Endothelial cell of umbilical vein (primary cell): Measurements from ENCODE around the gene SYN1. TPM values are rescaled to one million over a fixed set of nuclear protein-coding genes. Genes with fewer than 3 reads are reported as not detected.

Experiments
- BruUV-seq: library from RNA; stranded (reverse); fragments of 400-500 nt; replicated peaks from 2 replicates; lab custom pipeline; 2021; lab: Mats Ljungman, UMichigan
- CTCF ChIA-PET: fragments of 300-600, 350-600 bp; sonication (Branson Sonifier 250); formaldehyde crosslinking; loops from one replicate; lab custom pipeline; 2021; ENCODE audit warnings: antibody characterized with exemption, inconsistent platforms; lab: Charles Lee
- POLR2A ChIA-PET: fragments of 300-600, 350-600 bp; sonication (Branson Sonifier 250); formaldehyde crosslinking; loops from one replicate; lab custom pipeline; 2021; ENCODE audit warnings: antibody characterized with exemption, inconsistent platforms; lab: Charles Lee
- DNase-seq: peaks from one replicate; pipeline ENCODE4 v3.0.0-alpha.2; 2011; ENCODE audit warnings: low read depth, low spot score
- FAIRE-seq: peaks from 2 replicates; lab custom pipeline; 2011; peaks lifted over from hg19 to GRCh38; lab: Jason Lieb, UNC
- H2AFZ ChIP-seq: 2 replicates; pipeline ENCODE4 v1.6.0; 2012; ENCODE audit warnings: low read depth, low read length, control low read depth, inconsistent platforms
- H3K27ac ChIP-seq: 2 replicates; pipeline ENCODE4 v1.5.1; 2011; ENCODE audit warnings: low read depth, mild to moderate bottlenecking, control low read depth, low read length, moderate library complexity; ENCODE audit not compliant: insufficient read depth
- H3K27me3 ChIP-seq, 2 experiments: 2 replicates each; pipeline versions ENCODE4 v1.6.0 to v1.6.1; 2011; ENCODE audit warnings: low read length in 2 of 2, mixed read lengths in 1 of 2; ENCODE audit not compliant: control insufficient read depth in 2 of 2, insufficient read depth in 2 of 2
- H3K36me3 ChIP-seq, 2 experiments: 2 replicates in 1 of 2; 3 replicates in 1 of 2; pipeline ENCODE4 v1.5.1; 2011; ENCODE audit warnings: low read length in 2 of 2, mild to moderate bottlenecking in 1 of 2, moderate library complexity in 1 of 2; ENCODE audit not compliant: control insufficient read depth in 2 of 2, insufficient read depth in 2 of 2; ENCODE audit errors: extremely low read depth in 1 of 2
- H3K4me1 ChIP-seq: 3 replicates; pipeline ENCODE4 v1.5.1; 2011; ENCODE audit warnings: mild to moderate bottlenecking, low read length; ENCODE audit not compliant: control insufficient read depth, insufficient read depth; ENCODE audit errors: extremely low read depth
- H3K4me2 ChIP-seq: 2 replicates; pipeline ENCODE4 v1.6.1; 2011; ENCODE audit warnings: low read length, control low read depth, mixed read lengths; ENCODE audit not compliant: insufficient read depth
- H3K4me3 ChIP-seq, 3 experiments: fragments of 200-600 bp in 1 of 3; sonication (generic), shearing (Covaris generic) in 1 of 3; replicated peaks in 1 of 3; 2 replicates each; pipeline ENCODE4 v1.5.1; 2011 to 2016; ENCODE audit warnings: control low read depth in 3 of 3, low read length in 3 of 3, mild to moderate bottlenecking in 2 of 3, inconsistent platforms in 1 of 3, low read depth in 1 of 3, moderate library complexity in 1 of 3; ENCODE audit not compliant: insufficient read depth in 1 of 3
- H3K79me2 ChIP-seq: 2 replicates; pipeline ENCODE4 v1.6.0; 2012; ENCODE audit warnings: low read length, inconsistent platforms; ENCODE audit not compliant: control insufficient read depth, insufficient read depth
- H3K9ac ChIP-seq: replicated peaks from 2 replicates; pipeline ENCODE3; 2011; ENCODE audit warnings: low read length, control low read depth; ENCODE audit not compliant: insufficient read depth; ENCODE audit errors: extremely low read depth
- H3K9me1 ChIP-seq: replicated peaks from 3 replicates; pipeline ENCODE4 v1.6.0; 2011; ENCODE audit warnings: mild to moderate bottlenecking, low read length; ENCODE audit not compliant: control insufficient read depth, insufficient read depth; ENCODE audit errors: extremely low read depth
- H3K9me3 ChIP-seq: replicated peaks from 2 replicates; pipeline ENCODE4 v1.5.1; 2012; ENCODE audit warnings: low read length, inconsistent platforms; ENCODE audit not compliant: control insufficient read depth, insufficient read depth
- H4K20me1 ChIP-seq: replicated peaks from 2 replicates; pipeline ENCODE3; 2011; ENCODE audit warnings: mild to moderate bottlenecking, low read length; ENCODE audit not compliant: control insufficient read depth, insufficient read depth; ENCODE audit errors: extremely low read depth
- EZH2 ChIP-seq: IDR thresholded peaks from 2 replicates; pipeline ENCODE4 v1.6.1; 2012; ENCODE audit warnings: borderline replicate concordance, low read depth, mild to moderate bottlenecking, moderate library complexity, low read length, inconsistent platforms; ENCODE audit not compliant: severe bottlenecking
- FOS ChIP-seq: IDR thresholded peaks from 2 replicates; pipeline ENCODE4 v1.6.1; 2011; ENCODE audit warnings: mild to moderate bottlenecking, low read length, moderate library complexity, borderline replicate concordance; ENCODE audit not compliant: insufficient read depth
- GATA2 ChIP-seq: IDR thresholded peaks from 2 replicates; pipeline ENCODE4 v1.7.0; 2011; ENCODE audit warnings: low read depth, mild to moderate bottlenecking, moderate library complexity, mixed read lengths, low read length; ENCODE audit not compliant: insufficient read length, insufficient read depth
- JUN ChIP-seq: IDR thresholded peaks from 2 replicates; pipeline ENCODE4 v1.6.1; 2011; ENCODE audit warnings: borderline replicate concordance, low read depth; ENCODE audit not compliant: insufficient read length, insufficient read depth
- MAX ChIP-seq: IDR thresholded peaks from 2 replicates; pipeline ENCODE4 v1.6.1; 2011; ENCODE audit not compliant: insufficient read depth, insufficient read length
- MYC ChIP-seq: IDR thresholded peaks from one replicate; pipeline ENCODE4 v1.6.1; 2011; ENCODE audit warnings: mild to moderate bottlenecking, low read depth, low read length
- POLR2A ChIP-seq: IDR thresholded peaks from 2 replicates; pipeline ENCODE4 v1.6.1; 2012; ENCODE audit warnings: low read depth, mild to moderate bottlenecking, control low read depth, low read length
- POLR2AphosphoS5 ChIP-seq: IDR thresholded peaks from 2 replicates; pipeline ENCODE4 v1.6.1; 2012; ENCODE audit warnings: low read depth, mild to moderate bottlenecking, control low read depth, low read length, moderate library complexity; ENCODE audit not compliant: insufficient read depth
- dilution Hi-C: fragments of 300-500 bp; cut with MboI; formaldehyde crosslinking; loops from one replicate; pipeline ENCODE4 v1.15.0; 2019; ENCODE audit warnings: low sequenced_read_pairs; ENCODE audit not compliant: extremely low pct_ligation_motif_present
- intact Hi-C: fragments of 100-400 bp; cut with micrococcal nuclease; formaldehyde crosslinking; loops from one replicate; pipeline ENCODE4 v1.10.0; 2022
- polyA plus RNA-seq, 4 experiments: library from polyadenylated mRNA; depleted of rRNA in 3 of 4; stranded (reverse) in 3 of 4; unstranded in 1 of 4; fragments of >200 nt; gene quantifications; 2 replicates each; pipeline versions ENCODE4 v1.2.1 to v1.2.3, GENCODE V29; 2011 to 2012; ENCODE audit warnings: missing spikeins in 1 of 4
- total RNA-seq: library from RNA; stranded (reverse); gene quantifications from 2 replicates; pipeline ENCODE4 v1.2.3, GENCODE V29; 2021

SYN1 gene
- total and polyA plus RNA-seq, 2 donors (not counting 3 experiments of a cell fraction or from before 2014, with no cell fraction given), result not detected

- no peak for DNase-seq
- Histone ChIP-seq H3K9me3 (no peaks in the 10 kb centered on the region), H3K9me1 (no peaks in the 10 kb centered on the region), H3K9ac (no peak overlapping the region), H3K79me2 (no peaks in the 10 kb centered on the region), H3K27me3 (no peaks in the 10 kb centered on the region), H3K4me1 (no peaks in the 10 kb centered on the region), H3K27ac (no peak overlapping the region), H2AFZ (no peak overlapping the region), H3K4me2 (no peak overlapping the region), H4K20me1 (no peaks in the 10 kb centered on the region), H3K36me3 (no peaks in the 10 kb centered on the region), H3K4me3 (no peak overlapping the region)
- ChIA-PET POLR2A (no interaction called here), CTCF (no interaction called here)
- dilution Hi-C loops, result no loop called here
- intact Hi-C loops, result no loop called here
- BruUV-seq, result no TSS peak
- FAIRE-seq, result no peak
- TF ChIP-seq POLR2AphosphoS5 (no peak), MYC (no peak), MAX (no peak), POLR2A (no peak), JUN (no peak), GATA2 (no peak), FOS (no peak), EZH2 (no peak)
These were observed 28.7 kb downstream of the SYN1 start for GRCh38 chrX:47590984-47591383.
